Measurements from ENCODE around the gene CDA.

The CDA gene

GRCh38 chr1:20648946-20649345 lies 60.0 kb downstream of the CDA start:
- no peaks in the 10 kb centered on the region for H3K27me3 ChIP-seq (ENCODE audit: control insufficient read depth in 1 of 2, insufficient read depth in 2 of 2, low read length in 2 of 2)
- H3K9ac ChIP-seq (ENCODE audit: low read length in 2 of 2): no peak overlapping the region
- H3K27ac ChIP-seq (ENCODE audit: low read length): no peak overlapping the region
- no peak overlapping the region for H3K4me3 ChIP-seq (ENCODE audit: low read length in 2 of 2)
- no peaks in the 10 kb centered on the region for H3K9me3 ChIP-seq (ENCODE audit: control insufficient read depth in 2 of 2, low read length in 2 of 2)
- no peaks in the 10 kb centered on the region for H3K4me1 ChIP-seq (ENCODE audit: control insufficient read depth, insufficient read depth, low read length)
- peaks cover 67 to 70% of the 10 kb centered on the region in 2 donors for H3K36me3 ChIP-seq (ENCODE audit: control insufficient read depth in 2 of 2, insufficient read depth in 2 of 2, low read length in 2 of 2)

- no peak overlapping the region for H3K4me3 ChIP-seq (ENCODE audit: low read length in 2 of 2)
- no peak overlapping the region for H3K27ac ChIP-seq (ENCODE audit: low read length)
- no peaks in the 10 kb centered on the region for H3K9me3 ChIP-seq (ENCODE audit: control insufficient read depth in 2 of 2, low read length in 2 of 2)
- H3K36me3 ChIP-seq (ENCODE audit: control insufficient read depth in 2 of 2, insufficient read depth in 2 of 2, low read length in 2 of 2): peaks cover 74 to 81% of the 10 kb centered on the region in 2 donors
- no peak overlapping the region for H3K9ac ChIP-seq (ENCODE audit: low read length in 2 of 2)
- peaks cover 2% of the 10 kb centered on the region for H3K4me1 ChIP-seq (ENCODE audit: control insufficient read depth, insufficient read depth, low read length)
- no peaks in the 10 kb centered on the region for H3K27me3 ChIP-seq (ENCODE audit: control insufficient read depth in 1 of 2, insufficient read depth in 2 of 2, low read length in 2 of 2)
These were observed 63.4 kb downstream of the CDA start for GRCh38 chr1:20652300-20652699.

DNA sequence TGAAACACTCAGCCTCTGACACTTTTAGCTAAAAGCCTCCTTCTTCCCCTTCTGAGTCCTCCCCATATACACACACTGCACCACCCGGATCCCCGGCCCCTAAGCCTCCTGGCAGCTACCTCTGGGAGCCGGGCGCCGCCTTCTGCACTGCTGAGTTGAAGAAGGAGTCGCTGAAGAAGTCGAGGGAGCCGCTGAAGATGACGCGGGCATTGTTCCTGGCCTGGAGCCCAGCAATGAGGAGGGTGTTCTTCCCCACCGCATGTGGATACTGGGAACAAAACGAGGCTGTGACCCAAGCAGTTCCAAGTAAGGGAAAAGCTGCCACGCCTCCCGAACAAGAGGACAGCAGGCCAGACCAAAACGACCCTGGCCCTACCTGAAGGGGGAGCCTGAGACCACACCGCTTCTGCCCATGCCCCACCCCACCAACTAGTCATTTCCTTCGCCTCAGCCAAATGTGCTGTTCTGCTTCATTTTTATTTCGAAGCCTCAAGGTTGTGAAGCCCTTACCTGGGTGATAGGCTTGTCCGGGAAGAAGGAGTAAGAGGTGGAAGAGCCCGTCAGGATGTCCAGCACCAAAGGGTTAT lies 65.3 kb downstream of the CDA start:
- Histone ChIP-seq H3K36me3 (ENCODE audit: control insufficient read depth in 2 of 2, insufficient read depth in 2 of 2, low read length in 2 of 2) (peaks cover 64 to 74% of the 10 kb centered on the region in 2 donors), H3K27ac (ENCODE audit: low read length) (no peak overlapping the region), H3K9me3 (ENCODE audit: control insufficient read depth in 2 of 2, low read length in 2 of 2) (no peaks in the 10 kb centered on the region), H3K4me1 (ENCODE audit: control insufficient read depth, insufficient read depth, low read length) (peaks cover 4% of the 10 kb centered on the region), H3K4me3 (ENCODE audit: low read length in 2 of 2) (no peak overlapping the region), H3K9ac (ENCODE audit: low read length in 2 of 2) (no peak overlapping the region), H3K27me3 (ENCODE audit: control insufficient read depth in 1 of 2, insufficient read depth in 2 of 2, low read length in 2 of 2) (no peaks in the 10 kb centered on the region)

DNA sequence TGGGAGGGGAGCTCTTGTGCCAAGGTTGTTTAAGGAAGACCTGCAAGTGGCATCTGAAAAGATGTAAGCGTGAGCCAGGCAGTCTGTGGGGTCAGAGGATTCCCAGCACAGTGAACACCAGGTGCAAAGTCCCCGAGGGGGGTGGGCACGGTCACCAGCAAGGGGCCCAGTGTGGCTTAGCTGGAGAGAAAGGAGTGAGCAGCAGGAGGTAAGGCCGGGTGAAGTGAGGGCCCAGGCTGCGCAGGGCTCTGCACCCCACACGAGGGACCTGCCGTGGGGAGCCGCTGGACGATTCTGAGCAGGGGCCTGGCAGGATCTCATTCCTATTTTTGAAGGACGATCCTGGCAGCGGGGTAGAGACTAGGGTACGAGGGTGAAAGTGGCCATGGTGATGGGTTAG lies 68.1 kb downstream of the CDA start:
- peaks cover 14% of the 10 kb centered on the region for H3K4me1 ChIP-seq (ENCODE audit: control insufficient read depth, insufficient read depth, low read length)
- H3K4me3 ChIP-seq (ENCODE audit: low read length in 2 of 2): no peak overlapping the region
- H3K27ac ChIP-seq (ENCODE audit: low read length): no peak overlapping the region
- no peaks in the 10 kb centered on the region for H3K9me3 ChIP-seq (ENCODE audit: control insufficient read depth in 2 of 2, low read length in 2 of 2)
- no peak overlapping the region for H3K9ac ChIP-seq (ENCODE audit: low read length in 2 of 2)
- H3K36me3 ChIP-seq (ENCODE audit: control insufficient read depth in 2 of 2, insufficient read depth in 2 of 2, low read length in 2 of 2): peaks cover 46 to 54% of the 10 kb centered on the region in 2 donors
- H3K27me3 ChIP-seq (ENCODE audit: control insufficient read depth in 1 of 2, insufficient read depth in 2 of 2, low read length in 2 of 2): no peaks in the 10 kb centered on the region

DNA sequence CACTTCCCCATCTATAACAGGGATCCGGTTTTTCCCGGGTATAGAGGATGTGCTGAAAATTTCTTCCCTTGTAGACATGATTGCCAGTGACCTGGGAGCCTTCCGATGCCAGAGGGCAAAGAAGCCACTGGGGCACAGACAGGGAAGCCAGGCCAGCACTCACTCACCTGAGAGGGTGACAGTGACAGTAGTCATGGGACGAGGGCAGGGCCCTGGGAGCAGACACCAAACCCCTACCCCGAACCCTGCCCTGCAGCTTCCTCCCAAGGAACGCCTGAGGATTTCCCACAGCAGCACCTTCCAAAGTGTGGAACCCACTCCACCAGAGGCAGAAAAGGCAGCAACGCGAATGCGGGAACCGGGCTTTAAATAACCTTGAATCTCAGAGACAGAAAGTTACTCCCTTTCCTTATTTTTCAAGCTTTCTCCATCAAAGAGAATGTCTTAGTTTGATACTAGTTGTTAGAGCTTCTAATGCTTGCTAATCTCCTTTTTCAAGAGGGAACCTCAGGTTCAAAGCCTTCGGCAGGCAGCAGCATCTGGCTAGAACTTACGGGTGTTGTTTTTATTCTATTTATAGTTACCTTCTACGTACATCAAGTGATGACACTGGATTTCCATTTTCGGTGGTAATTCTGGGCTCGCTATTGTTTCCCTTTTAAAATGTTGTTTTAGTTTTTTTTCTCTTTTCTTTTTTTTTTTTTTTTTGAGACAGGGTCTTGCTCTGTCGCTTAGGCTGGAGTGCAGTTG lies 69.4 kb downstream of the CDA start:
- Histone ChIP-seq H3K36me3 (ENCODE audit: control insufficient read depth in 2 of 2, insufficient read depth in 2 of 2, low read length in 2 of 2) (peaks cover 33 to 41% of the 10 kb centered on the region in 2 donors), H3K9ac (ENCODE audit: low read length in 2 of 2) (no peak overlapping the region), H3K27ac (ENCODE audit: low read length) (no peak overlapping the region), H3K27me3 (ENCODE audit: control insufficient read depth in 1 of 2, insufficient read depth in 2 of 2, low read length in 2 of 2) (no peaks in the 10 kb centered on the region), H3K4me1 (ENCODE audit: control insufficient read depth, insufficient read depth, low read length) (peaks cover 17% of the 10 kb centered on the region), H3K9me3 (ENCODE audit: control insufficient read depth in 2 of 2, low read length in 2 of 2) (no peaks in the 10 kb centered on the region), H3K4me3 (ENCODE audit: low read length in 2 of 2) (no peak overlapping the region)

- H3K9me3 ChIP-seq (ENCODE audit: control insufficient read depth in 2 of 2, low read length in 2 of 2): no peaks in the 10 kb centered on the region
- peaks cover 18 to 25% of the 10 kb centered on the region in 2 donors for H3K36me3 ChIP-seq (ENCODE audit: control insufficient read depth in 2 of 2, insufficient read depth in 2 of 2, low read length in 2 of 2)
- H3K4me3 ChIP-seq (ENCODE audit: low read length in 2 of 2): peak overlapping the region; percentile 78 to 98
- H3K27me3 ChIP-seq (ENCODE audit: control insufficient read depth in 1 of 2, insufficient read depth in 2 of 2, low read length in 2 of 2): no peaks in the 10 kb centered on the region
- no peak overlapping the region for H3K27ac ChIP-seq (ENCODE audit: low read length)
- peak overlapping the region; percentile 73 to 79 for H3K9ac ChIP-seq (ENCODE audit: low read length in 2 of 2)
- peaks cover 14% of the 10 kb centered on the region for H3K4me1 ChIP-seq (ENCODE audit: control insufficient read depth, insufficient read depth, low read length)
These were observed 71.5 kb downstream of the CDA start for GRCh38 chr1:20660363-20660762.

DNA sequence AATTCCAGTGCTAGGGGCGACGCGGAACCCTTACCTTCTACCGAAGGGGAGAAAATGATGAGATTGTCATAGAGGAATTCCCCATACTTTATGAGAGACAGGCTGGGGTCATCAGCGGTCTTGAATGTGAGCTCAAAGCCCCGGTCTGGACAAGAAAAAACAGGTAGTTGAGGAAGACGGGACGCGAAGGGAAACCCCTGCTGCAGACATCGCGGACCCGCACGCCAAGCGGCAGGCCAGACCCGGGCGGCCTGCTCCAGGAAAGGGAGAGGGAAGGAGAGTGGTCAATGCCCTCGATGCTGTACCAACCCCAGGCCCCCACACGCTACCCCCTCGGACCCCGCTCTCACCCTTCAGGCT lies 71.9 kb downstream of the CDA start:
- Histone ChIP-seq H3K27ac (ENCODE audit: low read length) (peak overlapping the region; percentile 24), H3K9me3 (ENCODE audit: control insufficient read depth in 2 of 2, low read length in 2 of 2) (no peaks in the 10 kb centered on the region), H3K9ac (ENCODE audit: low read length in 2 of 2) (peak overlapping the region; percentile 73 to 79), H3K4me3 (ENCODE audit: low read length in 2 of 2) (peak overlapping the region; percentile 78 to 98), H3K36me3 (ENCODE audit: control insufficient read depth in 2 of 2, insufficient read depth in 2 of 2, low read length in 2 of 2) (peaks cover 14 to 20% of the 10 kb centered on the region in 2 donors), H3K4me1 (ENCODE audit: control insufficient read depth, insufficient read depth, low read length) (peaks cover 14% of the 10 kb centered on the region), H3K27me3 (ENCODE audit: control insufficient read depth in 1 of 2, insufficient read depth in 2 of 2, low read length in 2 of 2) (no peaks in the 10 kb centered on the region)

GRCh38 chr1:20661207-20662109 lies 72.6 kb downstream of the CDA start, which contains the start of gene DDOST:
Gene DDOST, minus strand, starts transcription at chr1:20661369. Its CDS starts 19 bp downstream, at chr1:20661350.
- Histone ChIP-seq H3K4me1 (ENCODE audit: control insufficient read depth, insufficient read depth, low read length) (peaks cover 14% of the 10 kb centered on the region), H3K27ac (ENCODE audit: low read length) (peak within 1 kb of the TSS; percentile 81), H3K27me3 (ENCODE audit: control insufficient read depth in 1 of 2, insufficient read depth in 2 of 2, low read length in 2 of 2) (no peaks in the 10 kb centered on the region), H3K4me3 (ENCODE audit: low read length in 2 of 2) (peak within 1 kb of the TSS; percentile 78 to 98), H3K9me3 (ENCODE audit: control insufficient read depth in 2 of 2, low read length in 2 of 2) (no peaks in the 10 kb centered on the region), H3K36me3 (ENCODE audit: control insufficient read depth in 2 of 2, insufficient read depth in 2 of 2, low read length in 2 of 2) (peaks cover 10 to 14% of the 10 kb centered on the region in 2 donors), H3K9ac (ENCODE audit: low read length in 2 of 2) (peak within 1 kb of the TSS; percentile 73 to 86)

GRCh38 chr1:20662110-20662475 lies 73.2 kb downstream of the CDA start:
- Histone ChIP-seq H3K4me1 (ENCODE audit: control insufficient read depth, insufficient read depth, low read length) (peaks cover 14% of the 10 kb centered on the region), H3K4me3 (ENCODE audit: low read length in 2 of 2) (peak overlapping the region; percentile 60 to 98), H3K36me3 (ENCODE audit: control insufficient read depth in 2 of 2, insufficient read depth in 2 of 2, low read length in 2 of 2) (peaks cover 5 to 8% of the 10 kb centered on the region in 2 donors), H3K27me3 (ENCODE audit: control insufficient read depth in 1 of 2, insufficient read depth in 2 of 2, low read length in 2 of 2) (no peaks in the 10 kb centered on the region), H3K27ac (ENCODE audit: low read length) (peak overlapping the region; percentile 81), H3K9ac (ENCODE audit: low read length in 2 of 2) (peak overlapping the region; percentile 68 to 86), H3K9me3 (ENCODE audit: control insufficient read depth in 2 of 2, low read length in 2 of 2) (no peaks in the 10 kb centered on the region)

DNA sequence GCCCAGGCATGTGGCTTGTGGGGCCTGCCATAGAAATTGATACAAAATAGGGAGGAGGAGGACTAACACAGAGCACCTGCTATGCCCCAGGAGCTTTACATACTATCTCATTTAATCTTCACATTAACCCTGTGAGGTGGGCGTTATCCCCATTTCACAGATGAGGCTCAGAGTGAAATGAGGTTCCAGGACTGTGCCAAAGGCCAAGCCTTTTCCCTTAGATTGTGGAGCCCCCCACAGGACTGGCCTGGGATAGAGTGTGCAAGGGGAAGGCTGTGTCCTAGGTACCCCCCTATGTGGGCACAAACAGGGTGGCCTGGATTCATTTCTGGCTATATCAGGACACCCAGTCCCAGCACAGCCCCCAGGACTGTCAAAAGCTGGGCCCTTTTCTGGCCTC lies 74.5 kb downstream of the CDA start:
- Histone ChIP-seq H3K4me3 (ENCODE audit: low read length in 2 of 2) (no peak overlapping the region), H3K27ac (ENCODE audit: low read length) (no peak overlapping the region), H3K4me1 (ENCODE audit: control insufficient read depth, insufficient read depth, low read length) (peaks cover 12% of the 10 kb centered on the region), H3K36me3 (ENCODE audit: control insufficient read depth in 2 of 2, insufficient read depth in 2 of 2, low read length in 2 of 2) (peaks cover 0 to 2% of the 10 kb centered on the region in 2 donors), H3K27me3 (ENCODE audit: control insufficient read depth in 1 of 2, insufficient read depth in 2 of 2, low read length in 2 of 2) (no peaks in the 10 kb centered on the region), H3K9ac (ENCODE audit: low read length in 2 of 2) (no peak overlapping the region), H3K9me3 (ENCODE audit: control insufficient read depth in 2 of 2, low read length in 2 of 2) (no peaks in the 10 kb centered on the region)
